GM10248 (cell line): Measurements from ENCODE around the gene NDUFV2.

ENCODE experiments used
- CTCF ChIA-PET: fragments of 300-600 bp; sonication (Branson Sonifier 250); formaldehyde crosslinking; extraction: SDS; loops from one replicate; lab custom pipeline; 2021; ENCODE audit warnings: antibody characterized with exemption; lab: Yijun Ruan, JAX
- POLR2A ChIA-PET: fragments of 350-650 bp; sonication (Branson Sonifier 250); formaldehyde crosslinking; extraction: SDS; loops from one replicate; lab custom pipeline; 2020; ENCODE audit warnings: antibody characterized with exemption; lab: Yijun Ruan, JAX
- DNase-seq: peaks from one replicate; pipeline ENCODE4 v3.0.0; 2012; ENCODE audit errors: extremely low spot score
- CTCF ChIP-seq: IDR thresholded peaks from 2 replicates; pipeline ENCODE4 v1.5.1; 2012; ENCODE audit warnings: mild to moderate bottlenecking, low read depth; ENCODE audit errors: extremely low read depth, missing control alignments, control extremely low read depth

The NDUFV2 gene

GRCh38 chr18:9147440-9148202 lies 45.1 kb downstream of the NDUFV2 start:
- POLR2A ChIA-PET, result interaction anchor here (0.6 to 0.9 kb wide), 3 partner anchors 11 to 525 kb away, joined by 3 to 4 read pairs (median 4); partner anchors contain the start of gene ANKRD12
- peak; percentile 33 for DNase-seq
- CTCF ChIA-PET, result interaction anchor here (1.0 to 2.4 kb wide), 7 partner anchors 13 to 445 kb away, joined by 4 to 11 read pairs (median 7); no protein-coding TSS in a partner anchor

GRCh38 chr18:9148203-9148552 lies 45.7 kb downstream of the NDUFV2 start:
- ChIA-PET CTCF (interaction anchor here (1.0 to 2.4 kb wide), 7 partner anchors 13 to 446 kb away, joined by 4 to 11 read pairs (median 7); no protein-coding TSS in a partner anchor), POLR2A (interaction anchor here (0.6 to 0.9 kb wide), 3 partner anchors 11 to 525 kb away, joined by 3 to 4 read pairs (median 4); partner anchors contain the start of gene ANKRD12)
- TF ChIP-seq CTCF, result no peak
- no peak for DNase-seq

More at GRCh38 chr18:9147440-9148202, 45.1 kb downstream of the NDUFV2 start:
- peak; percentile 79 for TF ChIP-seq CTCF

GRCh38 chr18:9150121-9150520 lies 47.6 kb downstream of the NDUFV2 start:
- TF ChIP-seq CTCF, result no peak
- ChIA-PET CTCF (interaction anchor here (0.9 to 1.2 kb wide), 3 partner anchors 8 to 32 kb away, joined by 3 read pairs; no protein-coding TSS in a partner anchor), POLR2A (no interaction called here)
- DNase-seq, result no peak

- ChIA-PET CTCF (interaction anchor here (0.8 to 1.1 kb wide), 2 partner anchors 11 to 14 kb away, joined by 3 read pairs; no protein-coding TSS in a partner anchor), POLR2A (no interaction called here)
- no peak for TF ChIP-seq CTCF
- DNase-seq, result no peak
Measured at GRCh38 chr18:9153256-9153655, 50.8 kb downstream of the NDUFV2 start.

GRCh38 chr18:9156604-9157249 lies 54.2 kb downstream of the NDUFV2 start:
- CTCF ChIA-PET, result interaction anchor here (1.7 kb wide), 1 partner anchor 18 kb away, joined by 4 read pairs; no protein-coding TSS in a partner anchor
- POLR2A ChIA-PET, result no interaction called here
- TF ChIP-seq CTCF, result no peak
- no peak for DNase-seq

GRCh38 chr18:9157806-9158205 lies 55.3 kb downstream of the NDUFV2 start:
- no peak for DNase-seq
- ChIA-PET POLR2A (no interaction called here), CTCF (no interaction called here)
- no peak for TF ChIP-seq CTCF
